VCaP (cell line): ENCODE measurements around the gene RNGTT.

Source experiments
- H3K27ac ChIP-seq: fragments of 450-650 bp; 2 replicates; pipeline ENCODE4 v1.5.1; 2017
- TF ChIP-seq, protein P1 (sequence below): fragments of 450-650 bp; conservative IDR thresholded peaks from 2 replicates; pipeline ENCODE4 v1.5.1; 2017; ENCODE audit warnings: mild to moderate bottlenecking, moderate library complexity

The RNGTT gene

DNA sequence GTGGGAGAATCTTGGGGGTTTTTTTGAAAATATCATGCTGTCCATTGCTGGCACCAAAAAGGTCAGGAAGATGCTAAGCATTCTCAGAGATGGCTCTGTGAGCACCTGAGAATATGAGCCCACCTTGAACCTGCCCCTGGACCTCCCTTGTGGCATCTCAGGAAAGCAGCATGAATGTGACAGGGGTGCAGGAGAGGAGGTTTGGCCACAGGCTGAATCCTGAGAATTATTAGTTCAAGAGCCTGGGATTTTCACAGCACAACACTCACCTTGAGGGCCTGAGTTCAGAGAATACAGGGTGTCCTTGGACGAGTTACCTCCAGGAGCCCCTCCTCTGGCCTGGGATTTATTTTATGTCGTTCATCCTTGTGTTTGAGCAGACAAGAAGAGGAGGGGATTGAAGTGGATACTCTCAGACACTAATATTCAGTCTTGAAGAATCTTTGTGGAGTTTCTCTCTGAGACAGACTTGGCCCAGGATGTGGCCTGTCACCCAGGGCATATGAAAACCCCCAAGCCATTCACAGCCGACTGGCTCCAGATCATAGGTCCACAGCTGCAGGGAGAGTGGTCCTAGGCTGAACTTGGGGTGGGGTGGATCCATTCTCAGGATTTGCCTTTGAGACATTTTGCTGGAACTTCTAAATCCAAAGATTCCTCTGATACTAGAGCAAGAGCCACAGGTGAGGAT lies 390.8 kb downstream of the RNGTT start:
- H3K27ac ChIP-seq = no peak overlapping the region
- TF ChIP-seq, protein P1, sequence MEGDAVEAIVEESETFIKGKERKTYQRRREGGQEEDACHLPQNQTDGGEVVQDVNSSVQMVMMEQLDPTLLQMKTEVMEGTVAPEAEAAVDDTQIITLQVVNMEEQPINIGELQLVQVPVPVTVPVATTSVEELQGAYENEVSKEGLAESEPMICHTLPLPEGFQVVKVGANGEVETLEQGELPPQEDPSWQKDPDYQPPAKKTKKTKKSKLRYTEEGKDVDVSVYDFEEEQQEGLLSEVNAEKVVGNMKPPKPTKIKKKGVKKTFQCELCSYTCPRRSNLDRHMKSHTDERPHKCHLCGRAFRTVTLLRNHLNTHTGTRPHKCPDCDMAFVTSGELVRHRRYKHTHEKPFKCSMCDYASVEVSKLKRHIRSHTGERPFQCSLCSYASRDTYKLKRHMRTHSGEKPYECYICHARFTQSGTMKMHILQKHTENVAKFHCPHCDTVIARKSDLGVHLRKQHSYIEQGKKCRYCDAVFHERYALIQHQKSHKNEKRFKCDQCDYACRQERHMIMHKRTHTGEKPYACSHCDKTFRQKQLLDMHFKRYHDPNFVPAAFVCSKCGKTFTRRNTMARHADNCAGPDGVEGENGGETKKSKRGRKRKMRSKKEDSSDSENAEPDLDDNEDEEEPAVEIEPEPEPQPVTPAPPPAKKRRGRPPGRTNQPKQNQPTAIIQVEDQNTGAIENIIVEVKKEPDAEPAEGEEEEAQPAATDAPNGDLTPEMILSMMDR = no peak

- H3K27ac ChIP-seq = no peak overlapping the region
- TF ChIP-seq, protein P1 = no peak
These were observed 393.5 kb downstream of the RNGTT start for GRCh38 chr6:88569959-88570358.

DNA sequence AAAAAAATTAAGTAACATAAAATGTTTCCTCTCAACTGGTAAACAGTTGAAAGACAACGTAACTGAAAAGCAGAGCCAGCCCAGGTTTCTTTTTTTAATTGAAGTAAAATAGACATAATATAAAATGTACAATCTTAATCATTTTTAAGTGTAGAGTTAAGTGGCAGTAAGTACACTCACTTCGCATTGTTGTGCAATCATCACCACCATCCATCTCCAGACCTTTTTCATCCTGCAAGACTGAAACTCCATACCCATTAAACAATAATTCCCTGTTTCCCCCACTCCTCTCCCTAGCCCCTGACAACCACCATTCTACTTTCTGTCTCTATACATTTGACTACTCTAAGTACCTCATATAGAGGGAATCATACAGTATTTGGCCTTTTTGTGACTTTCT lies 395.7 kb downstream of the RNGTT start:
- no peak overlapping the region for H3K27ac ChIP-seq
- TF ChIP-seq, protein P1 = no peak

DNA sequence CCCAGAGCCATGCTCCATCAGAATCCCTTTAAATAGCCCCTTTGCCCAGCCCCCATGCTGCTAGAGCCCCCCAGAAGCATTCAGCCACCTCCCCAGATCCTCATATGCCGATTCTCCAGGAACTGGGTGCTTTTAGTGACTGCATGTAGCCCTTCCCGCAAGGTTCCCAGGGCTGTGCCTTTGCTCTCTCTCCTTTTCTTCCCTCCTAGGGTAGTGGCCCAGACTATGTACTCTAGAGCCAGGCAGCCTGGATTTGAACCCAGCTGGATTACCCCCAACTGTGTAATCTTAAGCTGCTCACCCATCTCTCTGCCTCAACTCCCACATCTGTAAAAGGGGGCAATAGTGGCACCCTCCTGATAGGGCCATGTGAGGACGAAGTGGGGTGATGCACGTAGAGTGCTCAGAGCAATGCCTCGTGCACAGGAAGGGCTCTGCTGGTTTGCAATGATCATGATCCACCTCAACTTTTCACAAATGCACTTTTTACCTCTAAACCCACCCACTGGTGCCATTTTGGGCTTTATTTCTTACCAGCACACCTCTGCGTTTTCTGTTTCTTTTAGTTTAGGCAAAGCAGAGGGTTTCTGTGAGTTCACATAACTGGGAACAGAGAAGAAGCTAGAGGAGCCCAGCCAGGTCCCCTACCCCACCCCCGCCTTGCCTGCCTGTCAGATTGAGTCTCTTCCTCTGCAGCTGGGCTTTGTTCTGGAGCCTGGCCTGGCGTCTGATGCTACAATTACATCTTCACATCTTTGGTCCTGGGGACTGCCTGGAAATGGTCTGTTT lies 396.5 kb downstream of the RNGTT start:
- TF ChIP-seq, protein P1 = no peak
- no peak overlapping the region for H3K27ac ChIP-seq

GRCh38 chr6:88565836-88566235 lies 397.6 kb downstream of the RNGTT start:
- H3K27ac ChIP-seq = no peak overlapping the region
- TF ChIP-seq, protein P1 = no peak

- no peak overlapping the region for H3K27ac ChIP-seq
- TF ChIP-seq, protein P1 = no peak
These were observed 398.0 kb downstream of the RNGTT start for GRCh38 chr6:88565409-88565811.

GRCh38 chr6:88563277-88563625 lies 400.2 kb downstream of the RNGTT start:
- H3K27ac ChIP-seq = no peak overlapping the region
- TF ChIP-seq, protein P1 = no peak
